ENCODE results near the gene LRRTM4. TPM values are rescaled to one million over a fixed set of nuclear protein-coding genes. Genes with fewer than 3 reads are reported as not detected.

LRRTM4 gene
- total RNA-seq, 1 donor from 2014 or later, result 28.8 TPM

GRCh38 chr2:77007686-77008085, 514.5 kb downstream of the LRRTM4 start:
- Mint-ChIP-seq H3K36me3 (peaks cover 9% of the 10 kb centered on the region), H3K4me1 (peaks cover 10% of the 10 kb centered on the region), H3K4me3 (no peak overlapping the region), H3K27me3 (ENCODE audit: low read depth) (no peaks in the 10 kb centered on the region), H3K9me3 (peaks cover 16% of the 10 kb centered on the region), H3K27ac (no peak overlapping the region)
- no peak for DNase-seq (ENCODE audit: low spot score in 2 of 2, unreplicated experiment in 2 of 2)
- no peak for TF ChIP-seq CTCF (IDR thresholded peaks at IDR 0.05; ENCODE audit: unreplicated experiment)

- Mint-ChIP-seq H3K4me3 (no peak overlapping the region), H3K27ac (no peak overlapping the region), H3K9me3 (peaks cover 13% of the 10 kb centered on the region), H3K36me3 (peaks cover 9% of the 10 kb centered on the region), H3K4me1 (peaks cover 12% of the 10 kb centered on the region), H3K27me3 (ENCODE audit: low read depth) (no peaks in the 10 kb centered on the region)
- DNase-seq (ENCODE audit: low spot score in 2 of 2, unreplicated experiment in 2 of 2), result no peak
- TF ChIP-seq CTCF (IDR thresholded peaks at IDR 0.05; ENCODE audit: unreplicated experiment), result no peak
Measured at GRCh38 chr2:77005522-77005921, 516.7 kb downstream of the LRRTM4 start.

GRCh38 chr2:77001895-77002294, 520.3 kb downstream of the LRRTM4 start:
- no peak for TF ChIP-seq CTCF (IDR thresholded peaks at IDR 0.05; ENCODE audit: unreplicated experiment)
- DNase-seq (ENCODE audit: low spot score in 2 of 2, unreplicated experiment in 2 of 2), result no peak
- Mint-ChIP-seq H3K9me3 (peaks cover 8% of the 10 kb centered on the region), H3K4me1 (peaks cover 35% of the 10 kb centered on the region), H3K27ac (peak overlapping the region; percentile 70), H3K4me3 (no peak overlapping the region), H3K27me3 (ENCODE audit: low read depth) (no peaks in the 10 kb centered on the region), H3K36me3 (peaks cover 7% of the 10 kb centered on the region)

- Mint-ChIP-seq H3K27ac (peak overlapping the region; percentile 55), H3K4me1 (peaks cover 43% of the 10 kb centered on the region), H3K4me3 (no peak overlapping the region), H3K9me3 (peaks cover 5% of the 10 kb centered on the region), H3K27me3 (ENCODE audit: low read depth) (no peaks in the 10 kb centered on the region), H3K36me3 (peaks cover 5% of the 10 kb centered on the region)
- no peak for TF ChIP-seq CTCF (IDR thresholded peaks at IDR 0.05; ENCODE audit: unreplicated experiment)
- no peak for DNase-seq (ENCODE audit: low spot score in 2 of 2, unreplicated experiment in 2 of 2)
Measured at GRCh38 chr2:76998704-76999103, 523.5 kb downstream of the LRRTM4 start.

- Mint-ChIP-seq H3K27me3 (ENCODE audit: low read depth) (no peaks in the 10 kb centered on the region), H3K36me3 (no peaks in the 10 kb centered on the region), H3K4me3 (no peak overlapping the region), H3K9me3 (peaks cover 2% of the 10 kb centered on the region), H3K4me1 (peaks cover 43% of the 10 kb centered on the region), H3K27ac (peak overlapping the region; percentile 2)
- TF ChIP-seq CTCF (IDR thresholded peaks at IDR 0.05; ENCODE audit: unreplicated experiment), result no peak
- DNase-seq (ENCODE audit: low spot score in 2 of 2, unreplicated experiment in 2 of 2), result no peak
Measured at GRCh38 chr2:76998152-76998551, 524.0 kb downstream of the LRRTM4 start.

GRCh38 chr2:76997296-76997695, 524.9 kb downstream of the LRRTM4 start:
- H3K27me3 Mint-ChIP-seq (ENCODE audit: low read depth), result no peaks in the 10 kb centered on the region
- DNase-seq (ENCODE audit: low spot score in 2 of 2, unreplicated experiment in 2 of 2), result no peak
- no peak overlapping the region for H3K27ac Mint-ChIP-seq
- peaks cover 43% of the 10 kb centered on the region for H3K4me1 Mint-ChIP-seq
- no peaks in the 10 kb centered on the region for H3K36me3 Mint-ChIP-seq
- H3K4me3 Mint-ChIP-seq, result no peak overlapping the region
- TF ChIP-seq CTCF (IDR thresholded peaks at IDR 0.05; ENCODE audit: unreplicated experiment), result no peak
- H3K9me3 Mint-ChIP-seq, result peaks cover 8% of the 10 kb centered on the region
